ENCODE data around the gene WWOX.

DNA sequence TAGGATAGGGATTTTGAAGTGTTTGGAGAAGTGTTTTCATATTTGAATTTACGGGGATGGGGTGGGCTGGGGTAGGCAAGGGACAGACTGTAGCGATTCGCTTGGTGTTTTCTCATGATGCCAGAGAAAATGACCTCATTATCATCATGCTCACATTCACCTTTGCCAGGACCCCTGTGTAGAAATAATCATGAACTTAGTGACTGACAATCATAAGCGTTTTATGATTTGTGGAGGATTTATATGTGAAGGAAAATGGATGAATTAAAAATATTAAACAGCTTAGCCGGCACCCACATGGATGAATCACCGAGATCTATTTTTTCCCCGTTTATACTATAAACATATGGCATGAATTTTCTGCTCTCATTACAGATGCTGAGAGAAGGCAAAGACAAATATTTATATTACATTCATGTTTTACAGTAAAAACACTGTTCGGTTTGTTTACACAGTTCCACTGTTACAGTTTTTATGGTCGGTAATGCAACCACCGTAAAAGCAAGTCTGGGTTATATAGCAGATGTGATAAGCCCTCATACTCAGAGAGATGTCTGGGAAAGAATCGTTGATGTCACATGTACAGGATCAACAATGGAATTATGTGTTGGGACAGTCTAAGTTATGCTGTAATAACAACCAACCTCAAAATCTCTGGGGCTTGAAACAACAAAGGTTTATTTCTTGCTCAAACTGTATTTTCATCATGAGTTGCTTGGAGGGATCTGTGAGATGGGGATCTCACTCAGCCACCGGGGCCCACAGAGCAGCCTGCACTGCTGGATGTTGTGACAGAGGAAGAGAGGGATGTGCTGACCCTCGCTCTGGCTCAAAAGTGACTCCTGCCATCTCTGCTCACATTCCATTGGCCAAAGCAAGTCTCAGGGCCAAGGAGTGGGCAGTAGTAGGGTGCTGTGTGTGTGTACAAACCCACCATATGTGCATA is 85.1 kb downstream of the WWOX start:
- TF ChIP-seq EZH2 (IDR thresholded peaks at IDR 0.05): no peak
- TF ChIP-seq POLR2AphosphoS5 (IDR thresholded peaks at IDR 0.05; ENCODE audit: borderline replicate concordance, low read depth, low read length): no peak

Measured in SK-N-MC (cell line).